GM23338 (cell line): Measurements from ENCODE around the gene FGFRL1. TPM values are rescaled to one million over a fixed set of nuclear protein-coding genes. Genes with fewer than 3 reads are reported as not detected.

Source experiments
- ATAC-seq: fragments of 200-7000 bp; cut with Tn5 transposase; 3 replicates; pipeline ENCODE4 v1.9.1; 2020
- DNase-seq: peaks from one replicate; pipeline ENCODE4 v3.0.0-alpha.2; 2015; ENCODE audit warnings: low spot score
- H2AFZ ChIP-seq: fragments of 200-600 bp; sonication (generic); 2 replicates; pipeline ENCODE4 v1.8.0; 2016; ENCODE audit warnings: antibody characterized with exemption, mild to moderate bottlenecking, moderate library complexity
- H3F3A ChIP-seq: fragments of 200-600 bp; sonication (generic); replicated peaks from 2 replicates; pipeline ENCODE4 v1.8.0; 2017; ENCODE audit warnings: antibody characterized with exemption, mixed run types, low read depth
- H3K27ac ChIP-seq: fragments of 200-600 bp; sonication (generic); 2 replicates; pipeline ENCODE4 v1.6.1; 2016; ENCODE audit warnings: low read depth
- H3K27me3 ChIP-seq: fragments of 200-600 bp; sonication (generic); 2 replicates; pipeline ENCODE4 v1.8.0; 2016; ENCODE audit warnings: mild to moderate bottlenecking, mixed run types, moderate library complexity; ENCODE audit not compliant: insufficient read depth
- H3K36me3 ChIP-seq: fragments of 200-600 bp; sonication (generic); 2 replicates; pipeline ENCODE4 v1.8.0; 2016; ENCODE audit warnings: mild to moderate bottlenecking; ENCODE audit not compliant: insufficient read depth
- H3K4me1 ChIP-seq: fragments of 200-600 bp; sonication (generic); 2 replicates; pipeline ENCODE4 v1.8.0; 2016; ENCODE audit warnings: mild to moderate bottlenecking, moderate library complexity; ENCODE audit not compliant: insufficient read depth
- H3K4me2 ChIP-seq: fragments of 200-600 bp; sonication (generic); 2 replicates; pipeline ENCODE4 v1.7.1; 2017; ENCODE audit warnings: mixed run types
- H3K4me3 ChIP-seq: fragments of 200-600 bp; sonication (generic); 2 replicates; pipeline ENCODE4 v1.6.1; 2016; ENCODE audit warnings: mixed run types
- H3K79me2 ChIP-seq: fragments of 200-600 bp; sonication (generic); replicated peaks from 2 replicates; pipeline ENCODE4 v1.8.0; 2017; ENCODE audit warnings: mild to moderate bottlenecking; ENCODE audit not compliant: insufficient read depth
- H3K9me2 ChIP-seq: fragments of 200-600 bp; sonication (generic); 2 replicates; pipeline ENCODE4 v1.8.0; 2017; ENCODE audit not compliant: insufficient read depth
- H4K20me1 ChIP-seq: fragments of 200-600 bp; sonication (generic); replicated peaks from 2 replicates; pipeline ENCODE4 v1.8.0; 2017; ENCODE audit warnings: mild to moderate bottlenecking; ENCODE audit not compliant: insufficient read depth
- H3K27ac Mint-ChIP-seq: 2 replicates; pipeline ENCODE4 v1.8.0; 2020; ENCODE audit warnings: inconsistent platforms, mild to moderate bottlenecking, moderate library complexity, mixed read lengths
- H3K27me3 Mint-ChIP-seq: 3 replicates; pipeline ENCODE4 v1.8.0; 2022; ENCODE audit warnings: low read depth, mild to moderate bottlenecking, moderate library complexity, mixed read lengths, inconsistent platforms; ENCODE audit not compliant: insufficient read depth, poor library complexity
- H3K36me3 Mint-ChIP-seq: 3 replicates; pipeline ENCODE4 v1.8.0; 2021; ENCODE audit warnings: low read depth, mild to moderate bottlenecking, inconsistent platforms, moderate library complexity, mixed read lengths
- H3K4me1 Mint-ChIP-seq: 3 replicates; pipeline ENCODE4 v1.8.0; 2020; ENCODE audit warnings: mild to moderate bottlenecking, inconsistent platforms, mixed read lengths
- H3K4me3 Mint-ChIP-seq: 3 replicates; pipeline ENCODE4 v1.8.0; 2021; ENCODE audit warnings: moderate library complexity, mild to moderate bottlenecking, inconsistent platforms, mixed read lengths
- H3K9me3 Mint-ChIP-seq: 3 replicates; pipeline ENCODE4 v1.8.0; 2020; ENCODE audit warnings: moderate library complexity, mild to moderate bottlenecking, inconsistent platforms, mixed read lengths
- CREB1 ChIP-seq: fragments of 250-450 bp; sonication (Bioruptor Pico); IDR thresholded peaks from 2 replicates; pipeline ENCODE4 v1.5.0; 2020; ENCODE audit warnings: low read depth, mild to moderate bottlenecking, moderate library complexity
- ETS1 ChIP-seq: IDR thresholded peaks from 2 replicates; pipeline ENCODE4 v1.6.1; 2016; ENCODE audit warnings: antibody characterized with exemption
- EZH2 ChIP-seq: fragments of 200-600 bp; sonication (generic); IDR thresholded peaks from one replicate; pipeline ENCODE4 v1.8.0; 2017; ENCODE audit warnings: antibody characterized with exemption, mild to moderate bottlenecking, low read depth; ENCODE audit not compliant: unreplicated experiment
- EZH2phosphoT487 ChIP-seq: fragments of 200-600 bp; sonication (generic); IDR thresholded peaks from one replicate; pipeline ENCODE4 v1.8.1; 2018; ENCODE audit warnings: antibody characterized with exemption; ENCODE audit not compliant: unreplicated experiment
- JUNB ChIP-seq: IDR thresholded peaks from one replicate; pipeline ENCODE4 v1.6.1; 2016; ENCODE audit warnings: antibody characterized with exemption; ENCODE audit not compliant: unreplicated experiment
- NANOG ChIP-seq: IDR thresholded peaks from 2 replicates; pipeline ENCODE4 v1.6.1; 2016; ENCODE audit warnings: antibody characterized with exemption, borderline replicate concordance
- POLR2AphosphoS5 ChIP-seq: IDR thresholded peaks from 2 replicates; pipeline ENCODE4 v1.6.1; 2016; ENCODE audit warnings: antibody characterized with exemption, low read depth
- REST ChIP-seq: IDR thresholded peaks from one replicate; pipeline ENCODE4 v1.6.1; 2018; ENCODE audit warnings: antibody characterized with exemption; ENCODE audit not compliant: unreplicated experiment
- ZNF114 ChIP-seq: fragments of 250-450 bp; sonication (Bioruptor Pico); IDR thresholded peaks from 2 replicates; pipeline ENCODE4 v1.5.0; 2020; ENCODE audit warnings: mild to moderate bottlenecking, moderate library complexity
- polyA plus RNA-seq: library from polyadenylated mRNA; unstranded; fragments of >200 nt; fragmentation: Nextera tagmentation; extraction: Ambion mirVana; gene quantifications from 2 replicates; pipeline ENCODE4 v1.2.1, GENCODE V29; 2016
- total RNA-seq: library from RNA; depleted of rRNA; stranded (reverse); fragments of >200 nt; shearing (Covaris generic); gene quantifications from 2 replicates; pipeline ENCODE4 v1.2.3, GENCODE V29; 2014

FGFRL1 gene
- total and polyA plus RNA-seq, 2 experiments from 2014 or later: 7.0 to 35.8 TPM

- H4K20me1 ChIP-seq: no peaks in the 10 kb centered on the region; the same call in 1 of the 2 replicates
- ATAC-seq (no peak; the same call in 2 of the 3 replicates), DNase-seq (no peak)
- H3K4me1 ChIP-seq: no peaks in the 10 kb centered on the region
- no peak overlapping the region for H3K4me3 ChIP-seq
- H3F3A ChIP-seq: no peaks in the 10 kb centered on the region
- peaks cover 4% of the 10 kb centered on the region; the same call in 2 of the 3 replicates for H3K4me1 Mint-ChIP-seq
- no peaks in the 10 kb centered on the region for H3K27me3 ChIP-seq
- no peak overlapping the region for H3K4me2 ChIP-seq
- H3K4me3 Mint-ChIP-seq: no peak overlapping the region
- no peaks in the 10 kb centered on the region for H3K79me2 ChIP-seq
- TF ChIP-seq CREB1 (CRISPR knock-in tag): no peak
- TF ChIP-seq ZNF114: no peak
- no peak for TF ChIP-seq NANOG
- no peak for TF ChIP-seq JUNB
- no peak for TF ChIP-seq REST
- TF ChIP-seq EZH2phosphoT487: no peak
- no peak overlapping the region for H3K27ac Mint-ChIP-seq
- no peaks in the 10 kb centered on the region; the same call in 1 of the 2 replicates for H3K36me3 ChIP-seq
- no peak overlapping the region for H2AFZ ChIP-seq
- H3K9me3 Mint-ChIP-seq: no peaks in the 10 kb centered on the region; the same call in 2 of the 3 replicates
- H3K27me3 Mint-ChIP-seq: peaks cover 6% of the 10 kb centered on the region
- no peak overlapping the region for H3K27ac ChIP-seq
- H3K9me2 ChIP-seq: no peaks in the 10 kb centered on the region
- H3K36me3 Mint-ChIP-seq: peaks cover 13% of the 10 kb centered on the region
These were observed 11.3 kb downstream of the FGFRL1 start for GRCh38 chr4:1022739-1023066.

GRCh38 chr4:1023075-1023640 lies 11.7 kb downstream of the FGFRL1 start:
- Histone ChIP-seq H3K4me3 (no peak overlapping the region), H2AFZ (no peak overlapping the region), H3K4me2 (no peak overlapping the region), H3K4me1 (no peaks in the 10 kb centered on the region), H3K9me2 (no peaks in the 10 kb centered on the region), H3K36me3 (no peaks in the 10 kb centered on the region; the same call in 1 of the 2 replicates), H3K79me2 (no peaks in the 10 kb centered on the region), H3F3A (no peaks in the 10 kb centered on the region), H4K20me1 (no peaks in the 10 kb centered on the region; the same call in 1 of the 2 replicates), H3K27me3 (no peaks in the 10 kb centered on the region), H3K27ac (no peak overlapping the region)
- H3K4me3 Mint-ChIP-seq: no peak overlapping the region
- H3K4me1 Mint-ChIP-seq: peaks cover 4% of the 10 kb centered on the region; the same call in 1 of the 3 replicates
- ATAC-seq (no peak), DNase-seq (no peak)
- no peak for TF ChIP-seq JUNB
- TF ChIP-seq EZH2: no peak
- no peak for TF ChIP-seq ETS1
- TF ChIP-seq POLR2AphosphoS5: no peak
- no peak overlapping the region for H3K27ac Mint-ChIP-seq
- peaks cover 6% of the 10 kb centered on the region for H3K27me3 Mint-ChIP-seq
- peaks cover 13% of the 10 kb centered on the region for H3K36me3 Mint-ChIP-seq
- H3K9me3 Mint-ChIP-seq: no peaks in the 10 kb centered on the region; the same call in 2 of the 3 replicates
